Heart left ventricle (tissue), 13 donors: ENCODE results near the gene WFDC5.

ENCODE experiments used
- CTCF ChIP-seq, 12 donors: fragments of 200-600 bp; sonication (generic) in 4 of 12; IDR thresholded peaks; one replicate each; pipeline versions ENCODE4 v1.5.0 to v1.8.0; 2018 to 2022; ENCODE audit warnings: antibody characterized with exemption in 12 of 12, mild to moderate bottlenecking in 5 of 12
- POLR2A ChIP-seq, 2 donors: fragments of 450-650 bp; IDR thresholded peaks; one replicate each; pipeline ENCODE4 v1.6.1; 2017; ENCODE audit warnings: antibody characterized with exemption in 2 of 2, mild to moderate bottlenecking in 2 of 2, moderate library complexity in 2 of 2
- donor health status: ischemic (EF 13 %, LVEDD 7.1; RV severe dilation, severe dysfunction).
- donor health status: DM: no; HTN: yes; CAD: no.
- donor health status: DM: no; HTN: no; CAD: no.
- donor health status: ischemic (EF 25% LVEDD 6.9; RV normal size, moderate dysfunction).
- donor health status: ischemic (EF 25% LVEDD 5.7; RV mildly dilated, moderate dysfunction).
- donor health status: ischemic (EF 35%, LVEDD 5.7; RV mildly dilated, moderate dysfunction).
- donor health status: nonischemic (EF 11% LVEDD 7.7; RV severe dilation, severe dysfunction).
- donor health status: DM: yes; HTN: yes; CAD: no.
- donor health status: PGD.
- donor health status: ischemic (EF 29% LVEDD 5.4; RV normal size, mild dysfunction).
- donor health status: nonischemic (EF 23%, LVEDD 6.1; RV moderate dilation, normal function).

GRCh38 chr20:45112754-45113153, 2.2 kb downstream of the WFDC5 start:
- TF ChIP-seq CTCF (IDR thresholded peaks at IDR 0.05) (no peak), POLR2A (IDR thresholded peaks at IDR 0.05) (no peak)
